ENCODE data around the gene NANOS1. TPM values are rescaled to one million over a fixed set of nuclear protein-coding genes. Genes with fewer than 3 reads are reported as not detected.

Gene NANOS1
- total RNA-seq, 1 donor from 2014 or later = 10.2 TPM

GRCh38 chr10:119006451-119007210 is 22.9 kb upstream of the NANOS1 start:
- Mint-ChIP-seq H3K27ac (no peak overlapping the region), H3K9me3 (no peaks in the 10 kb centered on the region), H3K4me1 (peaks cover 4% of the 10 kb centered on the region), H3K36me3 (no peaks in the 10 kb centered on the region), H3K4me3 (no peak overlapping the region), H3K27me3 (ENCODE audit: insufficient read depth, low read depth) (peaks cover 8% of the 10 kb centered on the region)
- no peak overlapping the region for H3K4me2 ChIP-seq
- H2AFZ ChIP-seq (replicated peaks) = no peak overlapping the region
- H3K27me3 ChIP-seq = no peaks in the 10 kb centered on the region
- H4K20me1 ChIP-seq (ENCODE audit: low read depth) = no peaks in the 10 kb centered on the region
- no peak overlapping the region for H3K9ac ChIP-seq
- no peak overlapping the region for H3K27ac ChIP-seq
- DNase-seq (ENCODE audit: low spot score) = no peak
- H3K4me1 ChIP-seq = no peaks in the 10 kb centered on the region
- TF ChIP-seq EZH2 (IDR thresholded peaks at IDR 0.05) (no peak), CTCF (IDR thresholded peaks at IDR 0.05) (no peak), EZH2phosphoT487 (IDR thresholded peaks at IDR 0.05) (no peak)
- H3F3A ChIP-seq (ENCODE audit: low read depth) = no peaks in the 10 kb centered on the region
- no peaks in the 10 kb centered on the region for H3K79me2 ChIP-seq (ENCODE audit: low read depth)
- H3K4me3 ChIP-seq = no peak overlapping the region
- no peaks in the 10 kb centered on the region for H3K36me3 ChIP-seq
- H3K9me3 ChIP-seq (ENCODE audit: low read depth) = no peaks in the 10 kb centered on the region

- H3K4me3 Mint-ChIP-seq = no peak overlapping the region
- no peaks in the 10 kb centered on the region for H4K20me1 ChIP-seq (ENCODE audit: low read depth)
- no peak overlapping the region for H3K4me3 ChIP-seq
- H3K27me3 ChIP-seq = no peaks in the 10 kb centered on the region
- TF ChIP-seq CTCF (IDR thresholded peaks at IDR 0.05) (no peak), EZH2phosphoT487 (IDR thresholded peaks at IDR 0.05) (no peak), EZH2 (IDR thresholded peaks at IDR 0.05) (no peak)
- H3K27me3 Mint-ChIP-seq (ENCODE audit: insufficient read depth, low read depth) = peaks cover 8% of the 10 kb centered on the region
- no peak overlapping the region for H3K4me2 ChIP-seq
- peaks cover 4% of the 10 kb centered on the region for H3K4me1 Mint-ChIP-seq
- no peaks in the 10 kb centered on the region for H3K9me3 Mint-ChIP-seq
- H3K36me3 Mint-ChIP-seq = no peaks in the 10 kb centered on the region
- no peak for DNase-seq (ENCODE audit: low spot score)
- H3K9me3 ChIP-seq (ENCODE audit: low read depth) = no peaks in the 10 kb centered on the region
- H2AFZ ChIP-seq (replicated peaks) = no peak overlapping the region
- H3K79me2 ChIP-seq (ENCODE audit: low read depth) = no peaks in the 10 kb centered on the region
- no peak overlapping the region for H3K9ac ChIP-seq
- H3K27ac ChIP-seq = no peak overlapping the region
- no peak overlapping the region for H3K27ac Mint-ChIP-seq
- H3K4me1 ChIP-seq = no peaks in the 10 kb centered on the region
- no peaks in the 10 kb centered on the region for H3F3A ChIP-seq (ENCODE audit: low read depth)
- no peaks in the 10 kb centered on the region for H3K36me3 ChIP-seq
Observed at GRCh38 chr10:119007211-119007574, 22.3 kb upstream of the NANOS1 start.

- Histone ChIP-seq H3K4me3 (no peak overlapping the region), H3K36me3 (no peaks in the 10 kb centered on the region), H3K4me1 (peaks cover 10% of the 10 kb centered on the region), H4K20me1 (ENCODE audit: low read depth) (no peaks in the 10 kb centered on the region), H3K4me2 (no peak overlapping the region), H3K9me3 (ENCODE audit: low read depth) (no peaks in the 10 kb centered on the region), H3K27me3 (no peaks in the 10 kb centered on the region), H3K79me2 (ENCODE audit: low read depth) (no peaks in the 10 kb centered on the region), H3F3A (ENCODE audit: low read depth) (no peaks in the 10 kb centered on the region), H3K27ac (no peak overlapping the region), H2AFZ (replicated peaks) (no peak overlapping the region), H3K9ac (no peak overlapping the region)
- no peak for TF ChIP-seq EZH2phosphoT487 (IDR thresholded peaks at IDR 0.05)
- TF ChIP-seq CTCF (IDR thresholded peaks at IDR 0.05) = no peak
- TF ChIP-seq EZH2 (IDR thresholded peaks at IDR 0.05) = no peak
- Mint-ChIP-seq H3K9me3 (no peaks in the 10 kb centered on the region), H3K27me3 (ENCODE audit: insufficient read depth, low read depth) (peaks cover 5% of the 10 kb centered on the region), H3K36me3 (no peaks in the 10 kb centered on the region), H3K4me3 (no peak overlapping the region), H3K4me1 (peaks cover 13% of the 10 kb centered on the region), H3K27ac (no peak overlapping the region)
- DNase-seq (ENCODE audit: low spot score) = no peak
Observed at GRCh38 chr10:119020627-119020946, 8.9 kb upstream of the NANOS1 start.
